Measurements from ENCODE around the gene KDM1A. TPM values are rescaled to one million over a fixed set of nuclear protein-coding genes. Genes with fewer than 3 reads are reported as not detected.

The KDM1A gene
- total and polyA plus RNA-seq, 9 of the 15 experiments (the other 6 are each of a cell fraction or from before 2014, with no cell fraction given): 59.2 to 181 (median 168) TPM

DNA sequence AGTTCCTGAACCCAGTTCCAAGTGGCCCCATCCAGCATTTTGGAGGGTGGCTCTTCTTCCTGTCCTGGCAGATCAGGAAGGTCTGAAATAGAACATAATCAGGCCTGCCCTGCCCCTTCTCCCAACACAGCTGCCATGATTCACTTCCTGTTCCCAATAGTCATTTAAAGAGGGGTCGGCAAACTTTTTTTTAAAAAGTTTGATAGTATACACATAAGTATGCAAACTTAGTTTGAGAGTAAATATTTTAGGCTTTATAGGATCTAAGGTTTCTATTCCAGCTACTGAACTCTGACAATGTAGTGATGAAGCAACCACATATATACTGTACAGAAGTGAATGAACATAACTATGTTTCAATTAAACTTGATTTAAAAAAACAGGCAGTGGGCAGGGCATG lies 83.0 kb downstream of the KDM1A start:
- no peak for ATAC-seq
- H3K9me1 ChIP-seq (ENCODE audit: control insufficient read depth, insufficient read depth, low read length): no peaks in the 10 kb centered on the region
- peaks cover 9% of the 10 kb centered on the region; the same call in 1 of the 2 replicates for H4K20me1 ChIP-seq (replicated peaks; ENCODE audit: control insufficient read depth, insufficient read depth, low read length)
- intact Hi-C loops (cut with micrococcal nuclease): no loop called here
- H3K4me3 ChIP-seq: no peak overlapping the region
- H3K27ac ChIP-seq (ENCODE audit: extremely low read depth, low read depth, low read length): no peak overlapping the region
- H3K4me1 ChIP-seq (replicated peaks in 1 of 2; ENCODE audit: control insufficient read depth in 2 of 2, insufficient read depth in 2 of 2, low read length in 2 of 2): peaks cover 0 to 24% of the 10 kb centered on the region in 2 experiments; a peak in 4 of 5 replicates
- no peak overlapping the region for H3K9ac ChIP-seq (ENCODE audit: insufficient read depth in 1 of 2, low read depth in 2 of 2, low read length in 2 of 2)
- H3K9me3 ChIP-seq (replicated peaks; ENCODE audit: control insufficient read depth, insufficient read depth, low read depth, low read length): no peaks in the 10 kb centered on the region
- FAIRE-seq: no peak
- CTCF ChIA-PET (ENCODE audit: low intra/inter-chr PET ratio): interaction anchor here (7.0 kb wide), 1 partner anchor 81 kb away, joined by 141 read pairs; no protein-coding TSS in a partner anchor
- WGBS (ENCODE audit: insufficient coverage, low coverage, missing lambda C conversion rate): 18% methylated on average over 1 of the region's 1 CpG
- H2AFZ ChIP-seq (ENCODE audit: low read depth, low read length): no peak overlapping the region
- BruUV-seq (replicated peaks): no TSS peak
- 0 out of 3 replicates have a peak, but pooled peaks cover 2% of the 10 kb centered on the region for H3K36me3 ChIP-seq (ENCODE audit: control insufficient read depth, insufficient read depth, low read length)
- no peak overlapping the region for H3K4me2 ChIP-seq (ENCODE audit: insufficient read depth, low read length)
- POLR2A ChIA-PET: interaction anchor here (0.7 to 1.6 kb wide), 7 partner anchors 9 to 82 kb away, joined by 3 to 9 read pairs (median 5); no protein-coding TSS in a partner anchor
- H3K27me3 ChIP-seq (ENCODE audit: control insufficient read depth in 2 of 2, insufficient read depth in 2 of 2, low read length in 2 of 2): no peaks in the 10 kb centered on the region
- TF ChIP-seq ZBTB1 (CRISPR knock-in tag; IDR thresholded peaks at IDR 0.05; ENCODE audit: borderline replicate concordance, low read depth) (no peak), CEBPG (CRISPR knock-in tag; IDR thresholded peaks at IDR 0.05) (no peak), CEBPG (tag; conservative IDR thresholded peaks at IDR 0.05 in 1 of 2, IDR thresholded peaks at IDR 0.05 in 1 of 2) (peak in 1 of 2 experiments; percentile 77; a peak in 2 of 4 replicates), L3MBTL2 (IDR thresholded peaks at IDR 0.05) (no peak), CCNT2 (IDR thresholded peaks at IDR 0.05; ENCODE audit: borderline replicate concordance, extremely low read depth, insufficient read length, low read depth, low read length) (no peak), MEF2A (IDR thresholded peaks at IDR 0.05; ENCODE audit: control insufficient read depth, low read depth, low read length) (0 out of 2 replicates have a peak, but pooled peaks have one; percentile 10)
- in situ Hi-C loops (cut with MboI): loop anchor here (5.0 kb wide), 1 partner anchor 175 kb away; no protein-coding TSS in a partner anchor
- H3K79me2 ChIP-seq (ENCODE audit: control insufficient read depth, insufficient read depth, low read length): no peaks in the 10 kb centered on the region; the same call in 2 of the 3 replicates
- no peak for DNase-seq (ENCODE audit: extremely low read depth in 1 of 4, low spot score in 3 of 4)

All from K562 (cell line).